Mucosa of stomach (tissue), 1 donor: ENCODE results near the gene ARAP2.

ENCODE experiments used
- H3K27me3 ChIP-seq: one replicate; pipeline ENCODE4 v1.7.0; 2013; ENCODE audit warnings: mild to moderate bottlenecking, low read length; ENCODE audit not compliant: control insufficient read depth, insufficient read depth
- H3K36me3 ChIP-seq: one replicate; pipeline ENCODE4 v1.7.0; 2013; ENCODE audit warnings: low read length; ENCODE audit not compliant: control insufficient read depth, insufficient read depth
- H3K4me1 ChIP-seq: one replicate; pipeline ENCODE4 v1.7.0; 2013; ENCODE audit warnings: mild to moderate bottlenecking, low read length; ENCODE audit not compliant: control insufficient read depth, insufficient read depth
- H3K4me3 ChIP-seq: one replicate; pipeline ENCODE4 v1.7.0; 2013; ENCODE audit warnings: low read length
- H3K9ac ChIP-seq: one replicate; pipeline ENCODE4 v1.7.0; 2013; ENCODE audit warnings: mild to moderate bottlenecking, low read length, moderate library complexity
- H3K9me3 ChIP-seq: one replicate; pipeline ENCODE4 v1.7.0; 2013; ENCODE audit warnings: mild to moderate bottlenecking, low read length, moderate library complexity; ENCODE audit not compliant: control insufficient read depth
- donor health status: Pancreatic carcinoma.

ARAP2 gene

GRCh38 chr4:36277533-36277932, 33.2 kb upstream of the ARAP2 start:
- no peaks in the 10 kb centered on the region for H3K36me3 ChIP-seq
- no peaks in the 10 kb centered on the region for H3K27me3 ChIP-seq
- no peaks in the 10 kb centered on the region for H3K9me3 ChIP-seq
- no peak overlapping the region for H3K4me3 ChIP-seq
- H3K4me1 ChIP-seq = peaks cover 9% of the 10 kb centered on the region
- no peak overlapping the region for H3K9ac ChIP-seq

GRCh38 chr4:36274158-36274557, 29.8 kb upstream of the ARAP2 start:
- Histone ChIP-seq H3K4me3 (no peak overlapping the region), H3K9me3 (no peaks in the 10 kb centered on the region), H3K27me3 (no peaks in the 10 kb centered on the region), H3K4me1 (no peaks in the 10 kb centered on the region), H3K36me3 (no peaks in the 10 kb centered on the region), H3K9ac (no peak overlapping the region)

GRCh38 chr4:36273276-36273675, 29.0 kb upstream of the ARAP2 start:
- H3K36me3 ChIP-seq = no peaks in the 10 kb centered on the region
- H3K4me1 ChIP-seq = no peaks in the 10 kb centered on the region
- no peak overlapping the region for H3K9ac ChIP-seq
- no peak overlapping the region for H3K4me3 ChIP-seq
- no peaks in the 10 kb centered on the region for H3K9me3 ChIP-seq
- no peaks in the 10 kb centered on the region for H3K27me3 ChIP-seq

GRCh38 chr4:36269533-36270173, 25.3 kb upstream of the ARAP2 start:
- H3K9me3 ChIP-seq = no peaks in the 10 kb centered on the region
- no peaks in the 10 kb centered on the region for H3K36me3 ChIP-seq
- no peak overlapping the region for H3K9ac ChIP-seq
- no peak overlapping the region for H3K4me3 ChIP-seq
- H3K27me3 ChIP-seq = no peaks in the 10 kb centered on the region
- no peaks in the 10 kb centered on the region for H3K4me1 ChIP-seq

- Histone ChIP-seq H3K4me1 (no peaks in the 10 kb centered on the region), H3K9me3 (no peaks in the 10 kb centered on the region), H3K4me3 (no peak overlapping the region), H3K27me3 (no peaks in the 10 kb centered on the region), H3K9ac (no peak overlapping the region), H3K36me3 (no peaks in the 10 kb centered on the region)
Observed at GRCh38 chr4:36269101-36269500, 24.8 kb upstream of the ARAP2 start.

- H3K36me3 ChIP-seq = no peaks in the 10 kb centered on the region
- no peaks in the 10 kb centered on the region for H3K9me3 ChIP-seq
- no peaks in the 10 kb centered on the region for H3K4me1 ChIP-seq
- H3K4me3 ChIP-seq = no peak overlapping the region
- H3K9ac ChIP-seq = no peak overlapping the region
- H3K27me3 ChIP-seq = no peaks in the 10 kb centered on the region
Observed at GRCh38 chr4:36267486-36268268, 23.4 kb upstream of the ARAP2 start.

GRCh38 chr4:36264207-36264826, 20.0 kb upstream of the ARAP2 start:
- Histone ChIP-seq H3K9ac (no peak overlapping the region), H3K9me3 (no peaks in the 10 kb centered on the region), H3K4me3 (no peak overlapping the region), H3K36me3 (no peaks in the 10 kb centered on the region), H3K27me3 (no peaks in the 10 kb centered on the region), H3K4me1 (no peaks in the 10 kb centered on the region)

GRCh38 chr4:36260731-36261130, 16.4 kb upstream of the ARAP2 start:
- no peaks in the 10 kb centered on the region for H3K4me1 ChIP-seq
- no peak overlapping the region for H3K9ac ChIP-seq
- H3K36me3 ChIP-seq = no peaks in the 10 kb centered on the region
- H3K4me3 ChIP-seq = no peak overlapping the region
- H3K9me3 ChIP-seq = no peaks in the 10 kb centered on the region
- no peaks in the 10 kb centered on the region for H3K27me3 ChIP-seq

GRCh38 chr4:36256398-36256891, 12.1 kb upstream of the ARAP2 start:
- Histone ChIP-seq H3K27me3 (no peaks in the 10 kb centered on the region), H3K36me3 (no peaks in the 10 kb centered on the region), H3K9ac (no peak overlapping the region), H3K4me1 (no peaks in the 10 kb centered on the region), H3K9me3 (no peaks in the 10 kb centered on the region), H3K4me3 (no peak overlapping the region)

GRCh38 chr4:36255577-36255976, 11.3 kb upstream of the ARAP2 start:
- Histone ChIP-seq H3K4me1 (no peaks in the 10 kb centered on the region), H3K9ac (no peak overlapping the region), H3K9me3 (no peaks in the 10 kb centered on the region), H3K27me3 (no peaks in the 10 kb centered on the region), H3K36me3 (no peaks in the 10 kb centered on the region), H3K4me3 (no peak overlapping the region)

GRCh38 chr4:36254371-36254770, 10.1 kb upstream of the ARAP2 start:
- no peak overlapping the region for H3K4me3 ChIP-seq
- H3K9ac ChIP-seq = no peak overlapping the region
- no peaks in the 10 kb centered on the region for H3K27me3 ChIP-seq
- no peaks in the 10 kb centered on the region for H3K36me3 ChIP-seq
- no peaks in the 10 kb centered on the region for H3K9me3 ChIP-seq
- no peaks in the 10 kb centered on the region for H3K4me1 ChIP-seq

GRCh38 chr4:36251983-36252382, 7.7 kb upstream of the ARAP2 start:
- Histone ChIP-seq H3K9ac (no peak overlapping the region), H3K27me3 (no peaks in the 10 kb centered on the region), H3K4me1 (no peaks in the 10 kb centered on the region), H3K36me3 (no peaks in the 10 kb centered on the region), H3K9me3 (no peaks in the 10 kb centered on the region), H3K4me3 (no peak overlapping the region)
